H1 (cell line): Measurements from ENCODE around the gene ADGRG7. TPM values are rescaled to one million over a fixed set of nuclear protein-coding genes. Genes with fewer than 3 reads are reported as not detected.

Experiments
- BACH1 ChIP-seq: IDR thresholded peaks from 2 replicates; pipeline ENCODE4 v1.6.1; 2012; ENCODE audit warnings: low read length, improper control_type of control experiment
- GTF2F1 ChIP-seq: IDR thresholded peaks from 2 replicates; pipeline ENCODE4 v1.6.1; 2012; ENCODE audit warnings: low read depth, low read length, improper control_type of control experiment, borderline replicate concordance
- NANOG ChIP-seq: IDR thresholded peaks from 2 replicates; pipeline ENCODE4 v1.6.1; 2011; ENCODE audit warnings: low read length, low read depth, mild to moderate bottlenecking, inconsistent platforms; ENCODE audit not compliant: insufficient read depth, poor library complexity, severe bottlenecking
- POLR2A ChIP-seq, 2 experiments: IDR thresholded peaks; 1 replicate in 1 of 2; 2 replicates in 1 of 2; pipeline ENCODE4 v1.6.1; 2011; ENCODE audit warnings: low read depth in 2 of 2, low read length in 2 of 2, mild to moderate bottlenecking in 2 of 2; ENCODE audit errors: control extremely low read depth in 1 of 2
- POU5F1 ChIP-seq: IDR thresholded peaks from 2 replicates; pipeline ENCODE4 v1.6.1; 2011; ENCODE audit warnings: low read depth, mild to moderate bottlenecking, low read length, moderate library complexity
- RFX5 ChIP-seq: IDR thresholded peaks from 2 replicates; pipeline ENCODE4 v1.6.1; 2011; ENCODE audit warnings: low read depth, low read length, improper control_type of control experiment, borderline replicate concordance
- SIRT6 ChIP-seq: IDR thresholded peaks from one replicate; pipeline ENCODE4 v1.7.1; 2012; ENCODE audit warnings: low read length, inconsistent platforms
- SIX5 ChIP-seq: IDR thresholded peaks from 2 replicates; pipeline ENCODE4 v1.6.1; 2011; ENCODE audit warnings: mild to moderate bottlenecking, low read depth, low read length
- SP2 ChIP-seq: IDR thresholded peaks from 2 replicates; pipeline ENCODE4 v1.6.1; 2012; ENCODE audit warnings: mild to moderate bottlenecking, low read length, inconsistent platforms
- polyA plus RNA-seq, 7 experiments: library from polyadenylated mRNA; depleted of rRNA in 3 of 7; stranded (reverse) in 5 of 7; unstranded in 2 of 7; fragments of >200 nt in 5 of 7; fragments of 200-250 nt in 2 of 7; gene quantifications; 1 replicate in 5 of 7; 2 replicates in 1 of 7; 4 replicates in 1 of 7; pipeline versions ENCODE4 v1.2.1 to v1.2.3, GENCODE V29; 2011 to 2013; ENCODE audit warnings: missing spikeins in 2 of 7, mixed read lengths in 2 of 7
- total RNA-seq: library from RNA; stranded (reverse); fragmentation: NEBNext Ultra II Directional; extraction: Animal tissue kit (Norgen Biotek cat#: 25700); gene quantifications from 2 replicates; pipeline ENCODE4 v1.2.1, GENCODE V29; 2021

Gene ADGRG7
- total and polyA plus RNA-seq, 2 of the 8 experiments (the other 6 are each of a cell fraction or from before 2014, with no cell fraction given), result not detected

DNA sequence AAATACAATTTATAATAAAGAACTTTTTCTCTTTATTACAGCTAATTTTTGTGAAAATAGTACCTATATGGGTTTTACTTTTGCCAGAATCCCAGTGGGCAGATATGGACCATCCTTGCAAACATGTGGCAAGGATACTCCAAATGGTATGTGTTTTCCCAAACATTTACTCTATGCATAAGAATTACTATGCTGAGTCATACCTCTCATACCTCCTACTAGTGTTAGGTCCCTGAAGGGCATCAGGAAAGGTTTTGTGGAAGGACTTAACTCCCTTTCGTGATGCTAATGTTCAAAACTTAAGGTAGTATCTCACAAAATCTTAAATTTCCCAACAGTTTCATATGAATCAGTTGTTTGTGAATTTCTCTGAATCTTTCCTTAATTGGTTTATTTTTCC is 21.3 kb downstream of the ADGRG7 start (continued):
- TF ChIP-seq SP2, result no peak
- no peak for TF ChIP-seq RFX5
- no peak for TF ChIP-seq GTF2F1
- no peak for TF ChIP-seq SIX5
- TF ChIP-seq BACH1, result peak; percentile 86
- TF ChIP-seq SIRT6, result no peak
- no peak for TF ChIP-seq NANOG
- TF ChIP-seq POU5F1, result peak; percentile 59; the same call in 1 of the 2 replicates
- no peak for TF ChIP-seq POLR2A (IDR thresholded peaks at IDR 0.05; ENCODE audit: control extremely low read depth in 1 of 2, low read depth in 2 of 2, low read length in 2 of 2)
